Stimulated activated CD4-positive, alpha-beta T cell treated with anti-CD3 and anti-CD28 coated beads, Interleukin-2, amount 100 ng/mL, for 24 hours (primary cell): ENCODE measurements around the gene HK2.

Experiments used
- DNase-seq, 2 donors: peaks; one replicate each; pipeline ENCODE4 v3.0.0-alpha.2; 2020

Gene HK2

GRCh38 chr2:74941284-74941683 is 107.4 kb downstream of the HK2 start:
- no peak for DNase-seq

GRCh38 chr2:74942263-74942662 is 108.3 kb downstream of the HK2 start:
- DNase-seq = no peak
